GM13977 (cell line): ENCODE measurements around the gene SYNE1.

Experiments
- DNase-seq: peaks from one replicate; pipeline ENCODE4 v3.0.0; 2012; ENCODE audit warnings: low spot score
- CTCF ChIP-seq: IDR thresholded peaks from 2 replicates; pipeline ENCODE4 v1.5.1; 2012; ENCODE audit warnings: mild to moderate bottlenecking, control low read depth; ENCODE audit not compliant: insufficient read depth; ENCODE audit errors: extremely low read depth, missing control alignments
- in situ Hi-C: fragments of 300-500 bp; cut with MboI; formaldehyde crosslinking; loops from one replicate; pipeline ENCODE4 v1.12.0; 2022; ENCODE audit warnings: low sequenced_read_pairs, low pct_unique_long_range_greater_than_20kb, mixed read lengths, inconsistent platforms; ENCODE audit not compliant: unreplicated experiment

Gene SYNE1

GRCh38 chr6:152420696-152421095 lies 216.5 kb downstream of the SYNE1 start:
- no peak for DNase-seq
- no peak for TF ChIP-seq CTCF
- in situ Hi-C loops, result no loop called here

- TF ChIP-seq CTCF, result no peak
- no peak for DNase-seq
- in situ Hi-C loops, result no loop called here
These were observed 218.6 kb downstream of the SYNE1 start for GRCh38 chr6:152418551-152418950.

- no peak for TF ChIP-seq CTCF
- no peak for DNase-seq
- in situ Hi-C loops, result no loop called here
These were observed 220.5 kb downstream of the SYNE1 start for GRCh38 chr6:152416652-152417051.

GRCh38 chr6:152404936-152405595 lies 232.1 kb downstream of the SYNE1 start:
- DNase-seq, result no peak
- no peak for TF ChIP-seq CTCF
- in situ Hi-C loops, result no loop called here

GRCh38 chr6:152404086-152404857 lies 232.9 kb downstream of the SYNE1 start:
- no peak for DNase-seq
- TF ChIP-seq CTCF, result no peak
- in situ Hi-C loops, result no loop called here

- in situ Hi-C loops, result no loop called here
- TF ChIP-seq CTCF, result no peak
- no peak for DNase-seq
These were observed 234.4 kb downstream of the SYNE1 start for GRCh38 chr6:152402791-152403190.
